Dermis microvascular lymphatic vessel endothelial cell (primary cell): ENCODE data around the gene NCMAP. TPM values are rescaled to one million over a fixed set of nuclear protein-coding genes. Genes with fewer than 3 reads are reported as not detected.
"Not testable (repeated sequence)": the region's sequence is repeated elsewhere in the genome, so short reads cannot be mapped to it uniquely, and the experiment has no call there.

Experiments used
- DNase-seq, 2 donors: peaks; one replicate each; pipeline versions ENCODE4 v3.0.0 to v3.0.0-alpha.2; 2010; ENCODE audit warnings: low read depth in 2 of 2
- total RNA-seq: library from RNA; depleted of rRNA; stranded (reverse); fragments of >200 nt; gene quantifications from 2 replicates; pipeline ENCODE4 v1.2.1, GENCODE V29; 2014

The NCMAP gene
- total RNA-seq, 1 donor from 2014 or later = not detected

- DNase-seq = no peak
Observed at GRCh38 chr1:24541711-24542346, 14.1 kb upstream of the NCMAP start.

- DNase-seq = no peak
Observed at GRCh38 chr1:24544239-24544638, 11.6 kb upstream of the NCMAP start.

- no peak for DNase-seq
Observed at GRCh38 chr1:24545662-24546061, 10.2 kb upstream of the NCMAP start.

GRCh38 chr1:24547195-24547594, 8.7 kb upstream of the NCMAP start:
- no peak for DNase-seq

GRCh38 chr1:24548070-24548469, 7.8 kb upstream of the NCMAP start:
- DNase-seq = no peak

- not testable (repeated sequence) for DNase-seq
Observed at GRCh38 chr1:24549210-24549609, 6.7 kb upstream of the NCMAP start.

- no peak for DNase-seq
Observed at GRCh38 chr1:24551290-24551959, 4.5 kb upstream of the NCMAP start.

- no peak for DNase-seq
Observed at GRCh38 chr1:24551960-24552571, 3.8 kb upstream of the NCMAP start.

GRCh38 chr1:24553931-24554330, 2.0 kb upstream of the NCMAP start:
- DNase-seq = no peak

- DNase-seq = no peak
Observed at GRCh38 chr1:24554714-24555113, 1.2 kb upstream of the NCMAP start.

- DNase-seq = no peak
Observed at GRCh38 chr1:24556414-24556795, 518 bp downstream of the NCMAP start.

GRCh38 chr1:24557220-24557619, 1.3 kb downstream of the NCMAP start:
- no peak for DNase-seq

- DNase-seq = no peak
Observed at GRCh38 chr1:24557711-24558131, 1.8 kb downstream of the NCMAP start.

GRCh38 chr1:24558455-24558854, 2.6 kb downstream of the NCMAP start:
- DNase-seq = no peak

GRCh38 chr1:24558902-24559791, 3.3 kb downstream of the NCMAP start:
- DNase-seq = peak in 1 of 2 donors; percentile 40

GRCh38 chr1:24560361-24560760, 4.5 kb downstream of the NCMAP start:
- DNase-seq = no peak

GRCh38 chr1:24562625-24563024, 6.7 kb downstream of the NCMAP start:
- no peak for DNase-seq

GRCh38 chr1:24564695-24565094, 8.8 kb downstream of the NCMAP start:
- DNase-seq = no peak

GRCh38 chr1:24566236-24566867, 10.5 kb downstream of the NCMAP start:
- DNase-seq = no peak

- no peak for DNase-seq
Observed at GRCh38 chr1:24567792-24568388, 12.0 kb downstream of the NCMAP start.

- no peak for DNase-seq
Observed at GRCh38 chr1:24568475-24568874, 12.6 kb downstream of the NCMAP start.
